ENCODE data around the gene SOD1. TPM values are rescaled to one million over a fixed set of nuclear protein-coding genes. Genes with fewer than 3 reads are reported as not detected.

Gene SOD1
- total RNA-seq, 1 donor from 2014 or later: 384 TPM

DNA sequence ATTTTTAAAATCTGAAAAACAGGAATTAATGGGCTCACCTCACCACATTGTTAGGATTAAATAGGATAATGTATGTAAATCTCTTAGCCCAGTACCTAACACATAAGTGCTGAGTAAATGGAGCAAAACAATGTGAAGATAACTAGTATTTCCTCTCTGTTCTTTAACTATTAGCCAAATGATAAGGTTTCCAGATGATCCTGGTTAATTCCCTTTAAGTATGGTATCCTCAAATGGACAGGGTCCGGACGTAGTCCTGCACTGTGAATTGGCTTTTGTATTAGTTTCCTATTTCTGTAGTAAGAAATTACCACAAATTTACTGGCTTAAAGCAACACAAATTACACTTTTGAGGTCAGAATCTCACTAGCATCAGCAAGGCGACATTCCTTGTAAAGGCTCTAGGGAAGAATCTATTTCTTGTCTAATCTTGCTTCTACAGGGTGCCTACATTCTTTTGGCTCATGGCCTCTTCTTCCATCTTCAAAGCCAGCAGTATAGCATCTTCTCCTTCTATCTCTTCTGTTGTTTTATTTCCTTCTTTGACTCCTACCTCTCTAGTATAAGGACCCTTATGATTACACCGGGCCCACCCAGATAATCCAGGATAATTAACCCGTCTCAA lies 55.4 kb downstream of the SOD1 start:
- intact Hi-C loops (cut with DNase I): no loop called here
- DNase-seq (ENCODE audit: low spot score): no peak

DNA sequence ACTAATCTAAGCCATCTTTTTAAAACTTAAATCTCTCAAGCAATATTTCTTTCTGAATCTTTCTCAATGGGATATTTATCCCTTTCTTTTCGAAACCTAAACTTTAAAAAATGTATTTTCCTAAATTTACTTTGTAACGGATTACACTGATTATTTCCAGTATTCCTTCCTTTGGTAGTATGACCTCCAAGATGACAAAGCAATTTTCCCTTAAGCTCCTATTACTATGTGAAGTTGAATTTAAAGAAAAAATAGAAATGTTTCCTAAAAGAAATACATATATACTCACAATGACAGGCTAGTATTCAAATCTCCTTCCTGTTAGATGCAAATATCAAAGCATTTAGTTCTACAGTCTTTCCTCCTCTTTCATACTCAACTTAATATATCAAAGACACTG lies 56.6 kb downstream of the SOD1 start:
- intact Hi-C loops (cut with DNase I): no loop called here
- no peak for DNase-seq (ENCODE audit: low spot score)

Other genes starting within 250 kb of the SOD1 start
- gene SCAF4, start 72.4 kb downstream of the SOD1 start, total RNA-seq: 20.6 TPM
- 0.73 TPM for gene HUNK, start 213.3 kb downstream of the SOD1 start, total RNA-seq

Data from cardiac septum (tissue), 1 donor.